HG03520 (cell line): Measurements from ENCODE around the gene EYS.
"Not testable (repeated sequence)": the region's sequence is repeated elsewhere in the genome, so short reads cannot be mapped to it uniquely, and the experiment has no call there.

ENCODE experiments used
- ATAC-seq: cut with Tn5 transposase; IDR thresholded peaks from one replicate; pipeline ENCODE4 v1.9.1; 2021; ENCODE audit warnings: mild to moderate bottlenecking, moderate library complexity; ENCODE audit not compliant: unreplicated experiment

The EYS gene

GRCh38 chr6:65637289-65638046 lies 69.6 kb downstream of the EYS start:
- no peak for ATAC-seq

DNA sequence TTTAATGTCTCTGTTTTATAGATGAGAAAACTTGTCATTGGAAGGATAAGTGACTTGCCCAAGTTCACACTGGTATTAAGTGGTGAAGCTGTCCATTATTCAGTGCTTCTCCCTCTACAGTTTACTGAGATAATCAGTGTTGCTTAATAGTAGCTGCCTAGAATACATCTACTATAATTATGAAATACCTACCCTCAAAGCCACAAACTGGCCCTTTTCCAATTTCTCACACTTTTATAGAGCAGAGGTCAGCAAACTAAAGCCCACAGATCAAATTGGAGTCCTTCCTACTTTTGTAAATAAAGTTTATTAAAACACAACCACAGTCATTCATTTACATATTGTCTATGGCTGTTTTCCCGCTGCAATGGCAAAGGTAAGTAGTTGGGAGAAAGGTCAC lies 73.5 kb downstream of the EYS start:
- no peak for ATAC-seq

DNA sequence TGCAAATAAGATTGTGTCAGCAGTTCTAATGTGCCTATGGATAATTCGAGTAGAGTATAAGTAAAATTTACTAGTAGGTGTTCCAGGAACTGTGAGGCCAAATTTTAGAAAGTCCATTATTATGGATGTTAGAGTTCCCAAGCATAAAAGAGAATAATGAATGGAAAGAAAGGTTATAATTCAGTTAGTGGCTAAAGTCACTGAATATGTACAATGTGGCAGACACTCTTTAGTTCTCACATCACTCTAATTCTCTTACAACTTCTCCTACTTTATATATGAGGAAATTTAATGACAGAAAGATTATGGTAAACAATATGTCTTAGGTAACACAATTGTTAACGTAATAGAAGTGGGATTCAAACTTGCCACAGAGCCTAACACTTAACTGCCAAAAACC lies 75.3 kb downstream of the EYS start:
- ATAC-seq, result no peak

GRCh38 chr6:65627434-65627999 lies 79.5 kb downstream of the EYS start:
- ATAC-seq, result not testable (repeated sequence)

GRCh38 chr6:65627015-65627414 lies 80.0 kb downstream of the EYS start:
- ATAC-seq, result no peak

DNA sequence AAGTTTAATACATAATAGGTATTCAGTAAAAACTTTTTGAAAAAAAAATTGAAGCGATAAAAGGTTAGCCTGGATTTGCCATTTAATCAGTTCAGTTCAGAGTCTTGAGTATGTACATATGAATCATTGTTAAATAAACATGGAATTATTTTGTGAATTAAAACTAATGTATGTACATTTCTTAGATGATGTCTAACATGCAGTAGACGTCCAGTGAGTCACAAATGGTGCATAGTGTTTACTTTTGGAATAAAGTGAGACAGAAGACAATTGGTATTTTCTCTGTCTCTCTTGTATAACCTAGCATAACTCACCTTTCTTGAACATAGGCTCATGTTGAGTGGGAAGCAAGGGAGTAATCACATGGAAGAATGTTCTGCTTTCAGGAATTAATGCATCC lies 83.5 kb downstream of the EYS start:
- no peak for ATAC-seq

DNA sequence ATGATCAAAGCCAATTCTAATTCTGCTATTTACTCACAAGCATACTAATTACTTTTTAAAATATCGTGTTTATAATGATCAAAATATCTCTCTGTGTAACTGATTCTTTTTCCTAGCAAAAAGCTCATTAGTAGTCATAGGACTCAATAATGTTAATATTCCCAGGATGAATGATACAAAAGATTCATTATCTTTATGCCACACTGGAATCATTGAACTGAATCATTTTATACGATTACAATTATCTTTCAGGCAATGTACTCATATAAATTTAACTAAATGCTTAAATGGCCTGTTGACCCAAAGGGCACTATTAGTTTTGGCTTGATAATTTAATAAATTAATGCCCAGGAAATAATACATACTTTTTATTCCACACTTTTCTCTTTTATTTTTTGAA lies 96.3 kb downstream of the EYS start:
- ATAC-seq, result no peak

- ATAC-seq, result no peak
These were observed 111.5 kb downstream of the EYS start for GRCh38 chr6:65595540-65595939.

- ATAC-seq, result no peak
These were observed 136.7 kb downstream of the EYS start for GRCh38 chr6:65570340-65570739.

DNA sequence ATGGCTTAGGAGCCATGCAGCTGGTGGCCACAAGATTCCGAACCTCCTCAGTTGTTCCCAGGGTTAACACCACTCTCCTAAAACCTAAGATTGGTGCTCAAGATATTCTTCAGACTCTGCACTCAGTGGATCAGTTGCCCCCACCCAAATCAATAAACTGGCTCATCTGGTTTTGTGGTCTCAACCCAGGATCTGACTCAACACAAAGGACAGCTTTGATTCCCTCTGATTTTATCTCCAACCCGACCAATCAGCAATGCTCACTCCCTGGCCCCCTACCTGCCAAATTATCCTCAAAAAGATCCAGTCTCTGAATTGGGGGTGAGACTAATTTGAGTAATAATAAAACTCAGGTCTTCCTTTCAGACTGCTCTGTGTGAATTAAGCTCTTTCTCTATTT lies 137.5 kb downstream of the EYS start:
- no peak for ATAC-seq

DNA sequence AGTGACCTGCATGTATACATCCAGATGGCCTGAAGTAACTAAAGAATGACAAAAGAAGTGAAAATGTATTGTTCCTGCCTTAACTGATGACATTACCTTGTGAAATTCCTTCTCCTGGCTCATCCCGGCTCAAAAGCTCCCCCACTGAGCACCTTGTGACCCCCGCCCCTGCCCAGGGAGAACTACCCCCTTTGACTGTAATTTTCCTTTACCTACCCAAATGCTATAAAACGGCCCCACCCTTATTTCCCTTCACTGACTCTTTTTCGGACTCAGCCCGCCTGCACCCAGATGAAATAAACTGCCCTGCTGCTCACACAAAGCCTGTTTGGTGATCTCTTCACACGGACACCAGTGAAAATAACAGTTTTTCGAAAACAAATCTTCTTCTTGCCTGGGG lies 138.0 kb downstream of the EYS start:
- not testable (repeated sequence) for ATAC-seq

GRCh38 chr6:65566117-65566516 lies 140.9 kb downstream of the EYS start:
- ATAC-seq, result no peak

DNA sequence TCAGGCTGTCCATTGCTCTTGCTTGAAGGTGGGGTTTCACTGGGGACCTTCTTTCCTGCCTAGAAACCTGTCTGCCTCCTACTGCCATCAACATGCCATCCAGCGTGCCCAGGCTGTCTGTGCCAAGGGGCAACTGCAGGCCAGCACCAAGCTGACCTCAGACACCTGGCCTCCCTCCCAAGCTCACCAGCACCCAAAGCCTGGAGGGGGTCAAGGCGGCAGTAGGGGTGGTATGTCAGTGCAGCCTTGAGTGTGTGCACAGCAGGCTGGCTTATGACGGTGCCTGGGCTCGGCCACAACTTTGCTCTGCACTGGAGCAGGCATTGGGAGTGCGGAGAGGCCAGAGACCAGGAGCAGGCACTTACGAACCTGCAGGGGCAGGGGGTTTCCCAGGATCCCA lies 149.0 kb downstream of the EYS start:
- ATAC-seq, result no peak

DNA sequence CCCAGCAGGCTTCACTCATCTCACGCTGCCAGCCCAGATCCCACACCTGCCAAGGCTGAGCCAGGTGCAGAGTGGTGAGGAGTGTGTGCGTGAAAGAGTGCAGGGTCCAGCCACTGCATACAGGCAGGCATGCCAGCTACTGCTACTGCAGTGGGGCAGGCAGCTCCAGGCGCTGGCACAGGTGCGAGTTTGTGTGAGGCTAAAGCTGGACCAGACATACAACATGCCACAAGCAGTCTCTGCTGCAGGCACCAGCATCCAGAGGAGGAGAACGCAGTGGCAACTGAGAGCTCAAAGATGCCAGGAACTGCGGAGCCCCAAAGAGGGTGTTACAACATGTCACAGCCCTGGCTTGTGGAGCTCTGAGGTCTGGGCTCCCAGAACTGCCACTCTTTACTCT lies 149.8 kb downstream of the EYS start:
- no peak for ATAC-seq

GRCh38 chr6:65546894-65547293 lies 160.1 kb downstream of the EYS start:
- ATAC-seq, result no peak

DNA sequence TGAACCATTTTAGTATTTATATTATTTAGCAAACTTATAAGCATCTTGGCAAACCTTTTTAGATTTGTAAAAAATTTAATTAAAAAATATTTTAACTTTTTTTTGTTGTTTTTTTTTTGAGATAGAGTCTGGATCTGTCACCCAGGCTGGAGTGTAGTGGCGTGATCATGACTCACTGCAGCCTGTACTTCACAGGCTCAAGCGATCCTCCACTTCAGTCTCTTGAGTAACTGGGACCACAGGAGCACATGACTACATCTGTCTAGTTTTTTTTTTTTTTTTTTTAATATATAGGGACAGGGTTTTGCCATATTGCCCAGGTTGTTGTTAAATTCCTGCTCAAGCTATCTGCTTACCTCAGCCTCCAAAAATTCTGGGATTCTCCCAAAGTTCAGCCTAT lies 161.1 kb downstream of the EYS start:
- no peak for ATAC-seq

GRCh38 chr6:65538644-65539043 lies 168.4 kb downstream of the EYS start:
- ATAC-seq, result no peak

DNA sequence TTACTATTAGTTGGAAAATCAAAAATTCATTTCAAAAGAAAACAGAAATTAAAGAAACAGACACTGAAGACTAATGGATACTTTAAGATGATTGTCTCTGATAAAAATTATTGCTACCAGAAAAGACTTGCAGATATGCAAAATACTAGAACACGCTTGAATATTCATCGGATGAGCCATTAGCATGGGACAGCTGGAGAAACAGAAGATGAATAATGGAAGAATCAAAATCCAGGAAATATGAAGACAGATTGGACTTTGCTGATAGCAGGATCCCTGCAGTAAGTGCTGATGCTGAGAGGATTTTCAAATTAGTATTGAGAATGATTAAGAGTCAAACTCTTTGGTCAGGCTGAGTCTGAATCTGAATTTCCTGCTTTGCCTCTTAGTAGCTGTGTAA lies 169.4 kb downstream of the EYS start:
- ATAC-seq, result no peak

DNA sequence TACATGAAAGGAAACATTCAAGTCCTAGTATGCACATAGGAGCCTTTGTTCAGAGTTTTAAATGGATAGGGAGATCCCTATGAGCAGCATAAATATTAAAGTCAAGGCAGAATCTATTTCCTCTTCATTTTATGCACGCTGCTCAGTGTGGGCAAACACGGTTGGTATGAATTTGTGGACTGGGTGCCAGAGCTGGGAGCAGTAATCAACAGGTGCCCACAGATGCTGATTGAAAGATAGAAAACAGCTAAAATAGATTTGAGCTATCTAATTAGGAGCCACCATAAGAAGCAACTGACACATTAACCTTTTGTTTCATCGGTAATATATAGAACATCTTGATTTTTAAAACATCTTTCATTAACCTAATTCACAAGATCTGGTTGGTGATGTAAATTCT lies 175.5 kb downstream of the EYS start:
- ATAC-seq, result no peak

GRCh38 chr6:65524232-65524631 lies 182.8 kb downstream of the EYS start:
- ATAC-seq, result no peak

GRCh38 chr6:65505736-65506135 lies 201.3 kb downstream of the EYS start:
- ATAC-seq, result no peak

- ATAC-seq, result no peak
These were observed 206.0 kb downstream of the EYS start for GRCh38 chr6:65501045-65501444.

DNA sequence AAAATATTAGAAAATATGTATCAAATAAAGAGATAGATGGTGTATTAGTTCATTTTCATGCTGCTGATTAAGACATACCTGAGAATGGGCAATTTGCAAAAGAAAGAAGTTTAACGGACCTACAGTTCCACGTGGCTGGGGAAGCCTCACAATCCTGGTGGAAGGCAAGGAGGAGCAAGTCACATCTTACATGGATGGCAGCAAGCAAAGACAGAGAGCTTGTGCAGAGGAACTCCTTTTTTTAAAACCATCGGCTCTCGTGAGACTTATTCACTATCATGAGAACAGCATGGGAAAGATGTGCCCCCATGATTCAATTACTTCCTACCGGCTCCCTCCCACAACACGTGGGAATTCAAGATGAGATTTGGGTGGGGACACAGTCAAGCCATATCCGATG lies 223.4 kb downstream of the EYS start:
- ATAC-seq, result not testable (repeated sequence)
